ENCODE data around the gene ARHGAP6. TPM values are rescaled to one million over a fixed set of nuclear protein-coding genes. Genes with fewer than 3 reads are reported as not detected.

The ARHGAP6 gene
- total RNA-seq, 4 donors from 2014 or later = 17.2 to 47.0 (median 21.6) TPM

DNA sequence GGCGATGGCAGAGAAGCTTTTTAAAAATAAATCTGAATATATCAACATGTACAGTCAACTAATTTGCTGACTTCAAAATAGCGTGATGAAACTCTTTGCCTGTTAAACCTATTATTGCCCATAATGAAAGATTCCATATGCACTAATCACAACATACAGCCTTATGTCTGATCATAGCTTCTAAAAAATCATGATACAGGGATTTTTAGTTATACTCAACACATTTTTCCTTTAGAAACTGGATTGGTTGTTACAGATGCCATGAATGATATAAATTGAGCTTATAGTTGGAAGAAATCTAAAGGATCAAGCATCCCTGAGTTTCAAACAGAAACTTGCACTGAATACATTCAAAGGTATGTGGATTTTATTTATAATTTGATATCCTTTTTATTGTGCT, 372.6 kb downstream of the ARHGAP6 start, which contains the start of gene AMELX:
AMELX (plus strand) TSS at position 301 of the 400 bp plus-strand sequence. CDS start 1,376 bp downstream, outside the sequence.
- DNase-seq = no peak
- Histone ChIP-seq H3K9me3 (no peaks in the 10 kb centered on the region), H3K27me3 (no peaks in the 10 kb centered on the region), H3K27ac (no peak within 1 kb of the TSS), H3K4me1 (no peaks in the 10 kb centered on the region), H3K4me3 (no peak within 1 kb of the TSS), H3K36me3 (no peaks in the 10 kb centered on the region)
- no peak for TF ChIP-seq POLR2A (IDR thresholded peaks at IDR 0.05)
- TF ChIP-seq, protein P1, sequence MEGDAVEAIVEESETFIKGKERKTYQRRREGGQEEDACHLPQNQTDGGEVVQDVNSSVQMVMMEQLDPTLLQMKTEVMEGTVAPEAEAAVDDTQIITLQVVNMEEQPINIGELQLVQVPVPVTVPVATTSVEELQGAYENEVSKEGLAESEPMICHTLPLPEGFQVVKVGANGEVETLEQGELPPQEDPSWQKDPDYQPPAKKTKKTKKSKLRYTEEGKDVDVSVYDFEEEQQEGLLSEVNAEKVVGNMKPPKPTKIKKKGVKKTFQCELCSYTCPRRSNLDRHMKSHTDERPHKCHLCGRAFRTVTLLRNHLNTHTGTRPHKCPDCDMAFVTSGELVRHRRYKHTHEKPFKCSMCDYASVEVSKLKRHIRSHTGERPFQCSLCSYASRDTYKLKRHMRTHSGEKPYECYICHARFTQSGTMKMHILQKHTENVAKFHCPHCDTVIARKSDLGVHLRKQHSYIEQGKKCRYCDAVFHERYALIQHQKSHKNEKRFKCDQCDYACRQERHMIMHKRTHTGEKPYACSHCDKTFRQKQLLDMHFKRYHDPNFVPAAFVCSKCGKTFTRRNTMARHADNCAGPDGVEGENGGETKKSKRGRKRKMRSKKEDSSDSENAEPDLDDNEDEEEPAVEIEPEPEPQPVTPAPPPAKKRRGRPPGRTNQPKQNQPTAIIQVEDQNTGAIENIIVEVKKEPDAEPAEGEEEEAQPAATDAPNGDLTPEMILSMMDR (IDR thresholded peaks at IDR 0.05) = no peak
- intact Hi-C loops (cut with DNase I; ENCODE audit: low total_unique reads) = no loop called here

- no peak overlapping the region for H3K27ac ChIP-seq
- intact Hi-C loops (cut with DNase I; ENCODE audit: low total_unique reads) = no loop called here
- H3K27me3 ChIP-seq = no peaks in the 10 kb centered on the region
- H3K4me1 ChIP-seq = no peaks in the 10 kb centered on the region
- no peaks in the 10 kb centered on the region for H3K36me3 ChIP-seq
- H3K4me3 ChIP-seq = no peak overlapping the region
- no peak for DNase-seq
- no peaks in the 10 kb centered on the region for H3K9me3 ChIP-seq
- TF ChIP-seq, protein P1 (IDR thresholded peaks at IDR 0.05) = no peak
- no peak for TF ChIP-seq POLR2A (IDR thresholded peaks at IDR 0.05)
Observed at GRCh38 chrX:11290416-11291102, 375.2 kb downstream of the ARHGAP6 start.

- intact Hi-C loops (cut with DNase I; ENCODE audit: low total_unique reads) = no loop called here
- no peak for DNase-seq
- Histone ChIP-seq H3K4me3 (no peak overlapping the region), H3K27ac (no peak overlapping the region), H3K36me3 (no peaks in the 10 kb centered on the region), H3K27me3 (no peaks in the 10 kb centered on the region), H3K9me3 (no peaks in the 10 kb centered on the region), H3K4me1 (no peaks in the 10 kb centered on the region)
- TF ChIP-seq POLR2A (IDR thresholded peaks at IDR 0.05) = no peak
- TF ChIP-seq, protein P1 (IDR thresholded peaks at IDR 0.05) = no peak
Observed at GRCh38 chrX:11287505-11287904, 378.2 kb downstream of the ARHGAP6 start.

- Histone ChIP-seq H3K36me3 (no peaks in the 10 kb centered on the region), H3K4me3 (no peak overlapping the region), H3K27ac (no peak overlapping the region), H3K4me1 (no peaks in the 10 kb centered on the region), H3K27me3 (no peaks in the 10 kb centered on the region), H3K9me3 (no peaks in the 10 kb centered on the region)
- intact Hi-C loops (cut with DNase I; ENCODE audit: low total_unique reads) = no loop called here
- DNase-seq = no peak
- TF ChIP-seq POLR2A (IDR thresholded peaks at IDR 0.05) = no peak
- TF ChIP-seq, protein P1 (IDR thresholded peaks at IDR 0.05) = no peak
Observed at GRCh38 chrX:11285651-11286050, 380.1 kb downstream of the ARHGAP6 start.

- H3K4me1 ChIP-seq = no peaks in the 10 kb centered on the region
- no peaks in the 10 kb centered on the region for H3K9me3 ChIP-seq
- TF ChIP-seq, protein P1 (IDR thresholded peaks at IDR 0.05) = no peak
- no peak for TF ChIP-seq POLR2A (IDR thresholded peaks at IDR 0.05)
- DNase-seq = no peak
- H3K27me3 ChIP-seq = no peaks in the 10 kb centered on the region
- H3K36me3 ChIP-seq = no peaks in the 10 kb centered on the region
- intact Hi-C loops (cut with DNase I; ENCODE audit: low total_unique reads) = no loop called here
- H3K27ac ChIP-seq = no peak overlapping the region
- H3K4me3 ChIP-seq = no peak overlapping the region
Observed at GRCh38 chrX:11282043-11282442, 383.7 kb downstream of the ARHGAP6 start.

Measured in uterus (tissue), 4 donors.